Astrocyte (in vitro differentiated cells and primary cell): Measurements from ENCODE around the gene PEX11A.

Experiments used
- EZH2 ChIP-seq: IDR thresholded peaks from 2 replicates; pipeline ENCODE4 v1.6.1; 2012; ENCODE audit warnings: mild to moderate bottlenecking, low read length, inconsistent platforms; ENCODE audit not compliant: insufficient read depth
- TF ChIP-seq, protein P1 (sequence below): IDR thresholded peaks from 2 replicates; pipeline ENCODE4 v1.5.1; 2011; ENCODE audit warnings: low read depth, mild to moderate bottlenecking, inconsistent platforms, low read length, moderate library complexity; ENCODE audit not compliant: insufficient read depth

DNA sequence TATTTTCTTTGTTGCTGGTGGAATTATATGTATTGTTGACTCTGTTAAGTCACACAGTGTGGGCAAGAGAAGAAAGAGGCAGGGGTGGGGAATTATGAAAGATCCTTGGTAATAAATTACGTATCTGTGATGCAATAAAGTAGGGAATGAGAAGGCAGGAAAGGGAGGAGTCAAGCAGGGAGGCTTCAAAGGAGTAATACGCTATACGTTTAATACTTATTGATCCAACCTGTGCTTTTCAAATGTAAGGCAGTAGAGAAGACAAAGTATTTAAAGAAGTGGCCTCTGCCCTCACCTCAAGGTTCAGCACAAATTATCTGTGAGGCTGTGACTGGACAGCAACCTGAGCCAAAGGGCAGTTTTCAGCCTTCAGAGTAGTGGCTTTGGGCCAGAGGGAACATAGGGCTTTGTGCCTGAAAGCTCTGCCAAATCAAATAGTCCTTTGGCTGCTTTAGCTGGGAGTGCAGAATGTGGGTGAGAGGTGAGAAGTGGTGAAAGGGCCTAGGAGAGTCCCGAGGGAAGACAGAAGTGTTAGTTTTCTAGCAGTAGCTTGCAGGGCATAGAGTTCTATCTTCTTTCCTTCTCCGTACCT lies 10.2 kb downstream of the PEX11A start:
- TF ChIP-seq, protein P1, sequence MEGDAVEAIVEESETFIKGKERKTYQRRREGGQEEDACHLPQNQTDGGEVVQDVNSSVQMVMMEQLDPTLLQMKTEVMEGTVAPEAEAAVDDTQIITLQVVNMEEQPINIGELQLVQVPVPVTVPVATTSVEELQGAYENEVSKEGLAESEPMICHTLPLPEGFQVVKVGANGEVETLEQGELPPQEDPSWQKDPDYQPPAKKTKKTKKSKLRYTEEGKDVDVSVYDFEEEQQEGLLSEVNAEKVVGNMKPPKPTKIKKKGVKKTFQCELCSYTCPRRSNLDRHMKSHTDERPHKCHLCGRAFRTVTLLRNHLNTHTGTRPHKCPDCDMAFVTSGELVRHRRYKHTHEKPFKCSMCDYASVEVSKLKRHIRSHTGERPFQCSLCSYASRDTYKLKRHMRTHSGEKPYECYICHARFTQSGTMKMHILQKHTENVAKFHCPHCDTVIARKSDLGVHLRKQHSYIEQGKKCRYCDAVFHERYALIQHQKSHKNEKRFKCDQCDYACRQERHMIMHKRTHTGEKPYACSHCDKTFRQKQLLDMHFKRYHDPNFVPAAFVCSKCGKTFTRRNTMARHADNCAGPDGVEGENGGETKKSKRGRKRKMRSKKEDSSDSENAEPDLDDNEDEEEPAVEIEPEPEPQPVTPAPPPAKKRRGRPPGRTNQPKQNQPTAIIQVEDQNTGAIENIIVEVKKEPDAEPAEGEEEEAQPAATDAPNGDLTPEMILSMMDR = no peak
- no peak for TF ChIP-seq EZH2
